ENCODE results near the gene DISC1. TPM values are rescaled to one million over a fixed set of nuclear protein-coding genes. Genes with fewer than 3 reads are reported as not detected.

The DISC1 gene
- total RNA-seq, 1 experiment from 2014 or later = 2.1 TPM

- Mint-ChIP-seq H3K27ac (ENCODE audit: low read depth, unreplicated experiment) (no peak overlapping the region), H3K4me1 (ENCODE audit: insufficient read depth, unreplicated experiment) (peaks cover 57% of the 10 kb centered on the region), H3K36me3 (ENCODE audit: insufficient read depth, unreplicated experiment) (no peaks in the 10 kb centered on the region), H3K9me3 (ENCODE audit: unreplicated experiment) (no peaks in the 10 kb centered on the region), H3K4me3 (ENCODE audit: unreplicated experiment) (no peak overlapping the region), H3K27me3 (ENCODE audit: insufficient read depth, unreplicated experiment) (no peaks in the 10 kb centered on the region)
- POLR2A ChIA-PET = no interaction called here
- intact Hi-C loops (cut with micrococcal nuclease) = no loop called here
- TF ChIP-seq CTCF (IDR thresholded peaks at IDR 0.05; ENCODE audit: unreplicated experiment) = no peak
- CTCF ChIA-PET = interaction anchor here (0.5 to 1.0 kb wide), 2 partner anchors 20 to 69 kb away, joined by 3 read pairs; no protein-coding TSS in a partner anchor
- DNase-seq (ENCODE audit: unreplicated experiment) = no peak
- no TSS peak for BruUV-seq (replicated peaks)
These were observed 209.8 kb downstream of the DISC1 start for GRCh38 chr1:231836227-231836893.

- Mint-ChIP-seq H3K9me3 (ENCODE audit: unreplicated experiment) (no peaks in the 10 kb centered on the region), H3K4me1 (ENCODE audit: insufficient read depth, unreplicated experiment) (peaks cover 44% of the 10 kb centered on the region), H3K27ac (ENCODE audit: low read depth, unreplicated experiment) (peak overlapping the region; percentile 18), H3K4me3 (ENCODE audit: unreplicated experiment) (no peak overlapping the region), H3K36me3 (ENCODE audit: insufficient read depth, unreplicated experiment) (no peaks in the 10 kb centered on the region), H3K27me3 (ENCODE audit: insufficient read depth, unreplicated experiment) (no peaks in the 10 kb centered on the region)
- POLR2A ChIA-PET = no interaction called here
- no peak for TF ChIP-seq CTCF (IDR thresholded peaks at IDR 0.05; ENCODE audit: unreplicated experiment)
- no TSS peak for BruUV-seq (replicated peaks)
- intact Hi-C loops (cut with micrococcal nuclease) = no loop called here
- DNase-seq (ENCODE audit: unreplicated experiment) = no peak
- CTCF ChIA-PET = interaction anchor here (0.6 kb wide), 1 partner anchor 378 kb away, joined by 3 read pairs; no protein-coding TSS in a partner anchor
These were observed 211.9 kb downstream of the DISC1 start for GRCh38 chr1:231838521-231838920.

- H3K27ac Mint-ChIP-seq (ENCODE audit: low read depth, unreplicated experiment) = peak overlapping the region; percentile 18
- TF ChIP-seq CTCF (IDR thresholded peaks at IDR 0.05; ENCODE audit: unreplicated experiment) = no peak
- BruUV-seq (replicated peaks) = no TSS peak
- no peaks in the 10 kb centered on the region for H3K36me3 Mint-ChIP-seq (ENCODE audit: insufficient read depth, unreplicated experiment)
- POLR2A ChIA-PET = interaction anchor here (1.4 to 1.5 kb wide), 2 partner anchors 9 to 61 kb away, joined by 3 to 4 read pairs; no protein-coding TSS in a partner anchor
- H3K27me3 Mint-ChIP-seq (ENCODE audit: insufficient read depth, unreplicated experiment) = no peaks in the 10 kb centered on the region
- intact Hi-C loops (cut with micrococcal nuclease) = no loop called here
- no peak overlapping the region for H3K4me3 Mint-ChIP-seq (ENCODE audit: unreplicated experiment)
- DNase-seq (ENCODE audit: unreplicated experiment) = no peak
- no peaks in the 10 kb centered on the region for H3K9me3 Mint-ChIP-seq (ENCODE audit: unreplicated experiment)
- CTCF ChIA-PET = interaction anchor here (0.6 to 0.7 kb wide), 2 partner anchors 50 to 788 kb away, joined by 3 read pairs; no protein-coding TSS in a partner anchor
- peaks cover 31% of the 10 kb centered on the region for H3K4me1 Mint-ChIP-seq (ENCODE audit: insufficient read depth, unreplicated experiment)
These were observed 213.4 kb downstream of the DISC1 start for GRCh38 chr1:231839999-231840398.

GRCh38 chr1:231841616-231842344, 215.2 kb downstream of the DISC1 start:
- Mint-ChIP-seq H3K27ac (ENCODE audit: low read depth, unreplicated experiment) (peak overlapping the region; percentile 3), H3K27me3 (ENCODE audit: insufficient read depth, unreplicated experiment) (no peaks in the 10 kb centered on the region), H3K4me3 (ENCODE audit: unreplicated experiment) (no peak overlapping the region), H3K9me3 (ENCODE audit: unreplicated experiment) (no peaks in the 10 kb centered on the region), H3K36me3 (ENCODE audit: insufficient read depth, unreplicated experiment) (no peaks in the 10 kb centered on the region), H3K4me1 (ENCODE audit: insufficient read depth, unreplicated experiment) (peaks cover 32% of the 10 kb centered on the region)
- no TSS peak for BruUV-seq (replicated peaks)
- ChIA-PET CTCF (interaction anchor here (0.6 to 1.0 kb wide), 7 partner anchors 23 to 945 kb away, joined by 3 read pairs; no protein-coding TSS in a partner anchor), POLR2A (interaction anchor here (0.7 to 1.5 kb wide), 3 partner anchors 20 to 644 kb away, joined by 3 to 4 read pairs (median 4); no protein-coding TSS in a partner anchor)
- TF ChIP-seq CTCF (IDR thresholded peaks at IDR 0.05; ENCODE audit: unreplicated experiment) = no peak
- DNase-seq (ENCODE audit: unreplicated experiment) = peak; percentile 84
- intact Hi-C loops (cut with micrococcal nuclease) = no loop called here

All from MCF 10A (cell line).